Keratinocyte (primary cell): ENCODE measurements around the gene TRMT61A. TPM values are rescaled to one million over a fixed set of nuclear protein-coding genes. Genes with fewer than 3 reads are reported as not detected.

Experiments used
- DNase-seq: peaks from one replicate; pipeline ENCODE4 v3.0.0-alpha.2; 2011; ENCODE audit warnings: low read depth, missing footprints, low spot score
- FAIRE-seq: peaks from 2 replicates; lab custom pipeline; 2011; peaks lifted over from hg19 to GRCh38; lab: Jason Lieb, UNC
- H2AFZ ChIP-seq: 2 replicates; pipeline ENCODE4 v1.6.0; 2012; ENCODE audit warnings: low read length, control low read depth, inconsistent platforms; ENCODE audit not compliant: control insufficient read depth
- H3K27ac ChIP-seq: 2 replicates; pipeline ENCODE4 v1.5.1; 2011; ENCODE audit warnings: low read length; ENCODE audit not compliant: control insufficient read depth, insufficient read depth
- H3K27me3 ChIP-seq: 3 replicates; pipeline ENCODE4 v1.6.0; 2011; ENCODE audit warnings: low read length; ENCODE audit not compliant: control insufficient read depth, insufficient read depth; ENCODE audit errors: extremely low read depth
- H3K36me3 ChIP-seq, 2 experiments: 2 replicates in 1 of 2; 3 replicates in 1 of 2; pipeline ENCODE4 v1.5.1; 2011; ENCODE audit warnings: low read length in 2 of 2, mild to moderate bottlenecking in 1 of 2; ENCODE audit not compliant: control insufficient read depth in 2 of 2, insufficient read depth in 2 of 2; ENCODE audit errors: extremely low read depth in 1 of 2
- H3K4me1 ChIP-seq: 3 replicates; pipeline ENCODE4 v1.5.1; 2011; ENCODE audit warnings: low read length; ENCODE audit not compliant: control insufficient read depth, insufficient read depth; ENCODE audit errors: extremely low read depth
- H3K4me2 ChIP-seq: 3 replicates; pipeline ENCODE4 v1.6.0; 2011; ENCODE audit warnings: low read depth, low read length; ENCODE audit not compliant: control insufficient read depth, insufficient read depth; ENCODE audit errors: extremely low read depth
- H3K4me3 ChIP-seq, 3 experiments: fragments of 200-600 bp in 1 of 3; sonication (generic) in 1 of 3; 2 replicates in 2 of 3; 3 replicates in 1 of 3; pipeline ENCODE4 v1.5.1; 2011 to 2016; ENCODE audit warnings: low read length in 3 of 3, mild to moderate bottlenecking in 3 of 3, control low read depth in 2 of 3, inconsistent platforms in 1 of 3, low read depth in 1 of 3, mixed read lengths in 1 of 3, mixed run types in 1 of 3, moderate library complexity in 1 of 3; ENCODE audit not compliant: control insufficient read depth in 2 of 3, insufficient read depth in 2 of 3; ENCODE audit errors: extremely low read depth in 1 of 3
- H3K79me2 ChIP-seq: 2 replicates; pipeline ENCODE4 v1.6.0; 2012; ENCODE audit warnings: low read length; ENCODE audit not compliant: control insufficient read depth, insufficient read depth
- H3K9ac ChIP-seq: 3 replicates; pipeline ENCODE4 v1.6.0; 2011; ENCODE audit warnings: low read length; ENCODE audit not compliant: control insufficient read depth, insufficient read depth; ENCODE audit errors: extremely low read depth
- H3K9me1 ChIP-seq: 3 replicates; pipeline ENCODE4 v1.6.0; 2011; ENCODE audit warnings: low read length; ENCODE audit not compliant: control insufficient read depth, insufficient read depth; ENCODE audit errors: extremely low read depth
- H3K9me3 ChIP-seq: 2 replicates; pipeline ENCODE4 v1.5.1; 2012; ENCODE audit warnings: low read depth, low read length; ENCODE audit not compliant: control insufficient read depth
- H4K20me1 ChIP-seq: 3 replicates; pipeline ENCODE4 v1.6.0; 2011; ENCODE audit warnings: low read length; ENCODE audit not compliant: control insufficient read depth, insufficient read depth; ENCODE audit errors: extremely low read depth
- EZH2 ChIP-seq: IDR thresholded peaks from one replicate; pipeline ENCODE4 v1.6.1; 2012; ENCODE audit warnings: inconsistent platforms, mild to moderate bottlenecking, low read length, moderate library complexity
- dilution Hi-C: fragments of 300-500 bp; cut with MboI; formaldehyde crosslinking; loops from one replicate; pipeline ENCODE4 v1.7.0; 2020; ENCODE audit warnings: low sequenced_read_pairs; ENCODE audit not compliant: extremely low pct_ligation_motif_present
- polyA plus RNA-seq, 5 experiments: library from polyadenylated mRNA; depleted of rRNA in 3 of 5; stranded (reverse) in 3 of 5; stranded (forward) in 1 of 5; unstranded in 1 of 5; fragments of >200 nt; gene quantifications; 1 replicate in 1 of 5; 2 replicates in 3 of 5; 3 replicates in 1 of 5; pipeline versions ENCODE4 v1.2.1 to v1.2.3, GENCODE V29; 2011 to 2012; ENCODE audit warnings: missing spikeins in 2 of 5, low read depth in 1 of 5, low replicate concordance in 1 of 5
- TF ChIP-seq, protein P1 (sequence below), 3 experiments: IDR thresholded peaks in 1 of 3; conservative IDR thresholded peaks in 1 of 3; optimal IDR thresholded peaks in 1 of 3; 2 replicates in 2 of 3; 3 replicates in 1 of 3; pipeline versions ENCODE3 to v1.5.1; 2011; ENCODE audit warnings: low read length in 3 of 3, mild to moderate bottlenecking in 3 of 3, moderate library complexity in 2 of 3, control low read depth in 1 of 3, inconsistent platforms in 1 of 3; ENCODE audit not compliant: insufficient read depth in 2 of 3; ENCODE audit errors: extremely low read depth in 1 of 3

TRMT61A gene
- polyA plus RNA-seq, 1 donor (not counting 4 experiments of a cell fraction or from before 2014, with no cell fraction given), result 4.4 TPM

DNA sequence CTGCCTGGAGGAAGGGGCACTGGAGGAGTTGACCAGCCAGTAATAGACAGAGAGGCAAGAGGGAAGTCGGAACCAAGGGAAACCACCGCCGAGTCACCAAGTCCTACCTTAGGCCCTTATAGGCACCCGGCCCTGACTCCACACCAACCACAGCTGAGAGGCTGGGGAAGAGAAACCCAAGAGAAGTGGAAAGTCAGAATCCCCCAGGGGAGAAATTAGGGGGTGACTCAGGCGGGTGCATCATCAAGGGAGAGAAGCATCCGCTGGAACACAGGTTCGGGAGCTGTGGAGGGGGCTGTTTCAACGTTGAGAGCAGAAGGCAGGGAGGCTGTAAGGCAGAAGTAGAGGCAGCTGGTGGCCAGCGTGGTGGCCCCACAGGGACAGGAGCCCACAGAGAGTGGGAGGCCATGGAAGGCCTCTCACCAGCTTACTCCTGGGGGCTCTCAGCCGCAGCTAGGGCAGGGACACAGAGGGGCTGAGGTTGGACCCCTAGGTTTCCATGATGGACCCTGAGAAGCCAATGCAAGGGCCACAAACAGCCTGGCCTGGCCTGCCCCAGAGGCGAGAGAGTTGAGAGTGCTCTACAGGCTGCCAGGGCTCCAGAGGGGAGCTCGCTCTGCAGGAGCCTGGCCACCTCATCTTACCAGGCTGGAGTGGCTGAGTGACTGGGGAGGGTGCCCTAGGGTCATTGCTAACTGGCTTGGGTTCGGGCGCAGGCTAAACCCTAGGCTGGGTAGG is 1.4 kb upstream of the TRMT61A start:
- dilution Hi-C loops, result no loop called here
- no peaks in the 10 kb centered on the region for H4K20me1 ChIP-seq
- peak overlapping the region; percentile 92 for H3K4me2 ChIP-seq
- peaks cover 32% of the 10 kb centered on the region for H3K4me1 ChIP-seq
- peaks cover 8 to 10% of the 10 kb centered on the region in 2 experiments for H3K36me3 ChIP-seq
- H3K9ac ChIP-seq, result peak overlapping the region; percentile 86
- H3K9me1 ChIP-seq, result no peaks in the 10 kb centered on the region
- no peaks in the 10 kb centered on the region for H3K9me3 ChIP-seq
- no peak overlapping the region for H2AFZ ChIP-seq
- peaks cover 12% of the 10 kb centered on the region for H3K27me3 ChIP-seq
- peak overlapping the region; percentile 6 for H3K27ac ChIP-seq
- H3K79me2 ChIP-seq, result peaks cover 32% of the 10 kb centered on the region
- TF ChIP-seq, protein P1, sequence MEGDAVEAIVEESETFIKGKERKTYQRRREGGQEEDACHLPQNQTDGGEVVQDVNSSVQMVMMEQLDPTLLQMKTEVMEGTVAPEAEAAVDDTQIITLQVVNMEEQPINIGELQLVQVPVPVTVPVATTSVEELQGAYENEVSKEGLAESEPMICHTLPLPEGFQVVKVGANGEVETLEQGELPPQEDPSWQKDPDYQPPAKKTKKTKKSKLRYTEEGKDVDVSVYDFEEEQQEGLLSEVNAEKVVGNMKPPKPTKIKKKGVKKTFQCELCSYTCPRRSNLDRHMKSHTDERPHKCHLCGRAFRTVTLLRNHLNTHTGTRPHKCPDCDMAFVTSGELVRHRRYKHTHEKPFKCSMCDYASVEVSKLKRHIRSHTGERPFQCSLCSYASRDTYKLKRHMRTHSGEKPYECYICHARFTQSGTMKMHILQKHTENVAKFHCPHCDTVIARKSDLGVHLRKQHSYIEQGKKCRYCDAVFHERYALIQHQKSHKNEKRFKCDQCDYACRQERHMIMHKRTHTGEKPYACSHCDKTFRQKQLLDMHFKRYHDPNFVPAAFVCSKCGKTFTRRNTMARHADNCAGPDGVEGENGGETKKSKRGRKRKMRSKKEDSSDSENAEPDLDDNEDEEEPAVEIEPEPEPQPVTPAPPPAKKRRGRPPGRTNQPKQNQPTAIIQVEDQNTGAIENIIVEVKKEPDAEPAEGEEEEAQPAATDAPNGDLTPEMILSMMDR (optimal IDR thresholded peaks at IDR 0.05 in 1 of 3, IDR thresholded peaks at IDR 0.05 in 1 of 3, conservative IDR thresholded peaks at IDR 0.05 in 1 of 3; ENCODE audit: extremely low read depth in 1 of 3, insufficient read depth in 2 of 3, low read length in 3 of 3), result no peak
- no peak for TF ChIP-seq EZH2
- FAIRE-seq (no peak), DNase-seq (no peak)
- H3K4me3 ChIP-seq, result no peak overlapping the region

DNA sequence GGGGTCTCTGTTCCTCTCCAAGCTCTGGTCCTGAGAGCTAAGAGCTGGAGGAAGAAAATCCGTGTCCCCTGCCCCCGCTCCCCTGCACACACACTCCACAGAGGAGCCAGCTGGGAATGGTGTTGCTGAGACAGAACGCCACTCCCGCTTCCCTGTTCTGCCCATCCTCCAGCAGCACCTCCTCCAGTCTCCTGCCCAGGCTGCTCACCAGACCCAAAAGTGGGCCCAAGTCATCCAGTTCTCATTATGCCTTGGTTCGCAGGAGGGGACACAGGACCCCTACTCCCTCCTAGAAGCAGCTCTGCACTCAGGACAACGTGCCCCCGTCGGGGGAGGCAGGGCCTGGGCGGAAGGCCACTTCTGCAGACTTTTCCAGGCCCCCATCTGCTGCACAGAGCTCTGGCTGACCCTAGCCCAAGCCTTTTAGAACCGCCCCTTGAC is 830 bp upstream of the TRMT61A start:
- no peak for FAIRE-seq
- Histone ChIP-seq H3K27ac (peak overlapping the region; percentile 73), H2AFZ (no peak overlapping the region), H3K27me3 (peaks cover 7% of the 10 kb centered on the region), H3K9me1 (no peaks in the 10 kb centered on the region), H3K4me3 (peak overlapping the region; percentile 71 to 82 (median 72)), H3K4me1 (peaks cover 28% of the 10 kb centered on the region), H4K20me1 (no peaks in the 10 kb centered on the region), H3K9me3 (no peaks in the 10 kb centered on the region), H3K36me3 (peaks cover 8 to 12% of the 10 kb centered on the region in 2 experiments), H3K79me2 (peaks cover 32% of the 10 kb centered on the region), H3K9ac (peak overlapping the region; percentile 86), H3K4me2 (peak overlapping the region; percentile 92)
- TF ChIP-seq EZH2, result no peak
- TF ChIP-seq, protein P1 (optimal IDR thresholded peaks at IDR 0.05 in 1 of 3, IDR thresholded peaks at IDR 0.05 in 1 of 3, conservative IDR thresholded peaks at IDR 0.05 in 1 of 3; ENCODE audit: extremely low read depth in 1 of 3, insufficient read depth in 2 of 3, low read length in 3 of 3), result no peak
- DNase-seq, result no peak
- dilution Hi-C loops, result no loop called here
